Omental fat pad (tissue), 4 donors: Measurements from ENCODE around the gene MOB3B. TPM values are rescaled to one million over a fixed set of nuclear protein-coding genes. Genes with fewer than 3 reads are reported as not detected.
A peak's percentile ranks its signal among the peaks of the same experiment; 100 is the strongest.

Source experiments
- ATAC-seq: fragments of 150-250 bp; one replicate; pipeline ENCODE4 v1.9.1; 2016; ENCODE audit warnings: mild to moderate bottlenecking, moderate library complexity; ENCODE audit not compliant: low FRiP score
- DNase-seq: peaks from one replicate; pipeline ENCODE4 v3.0.0-alpha.2; 2019; ENCODE audit warnings: low spot score
- CTCF ChIP-seq, 3 donors: fragments of 450-650 bp; IDR thresholded peaks; one replicate each; pipeline ENCODE4 v1.5.1; 2016 to 2017; ENCODE audit warnings: antibody characterized with exemption in 3 of 3, mild to moderate bottlenecking in 3 of 3, moderate library complexity in 2 of 3
- total RNA-seq, 4 donors: library from RNA; depleted of rRNA; stranded (reverse); fragments of >200 nt; gene quantifications; one replicate each; pipeline ENCODE4 v1.1.0, GENCODE V29; 2016

The MOB3B gene
- total RNA-seq, 4 donors from 2014 or later: 7.9 to 11.5 (median 9.4) TPM

DNA sequence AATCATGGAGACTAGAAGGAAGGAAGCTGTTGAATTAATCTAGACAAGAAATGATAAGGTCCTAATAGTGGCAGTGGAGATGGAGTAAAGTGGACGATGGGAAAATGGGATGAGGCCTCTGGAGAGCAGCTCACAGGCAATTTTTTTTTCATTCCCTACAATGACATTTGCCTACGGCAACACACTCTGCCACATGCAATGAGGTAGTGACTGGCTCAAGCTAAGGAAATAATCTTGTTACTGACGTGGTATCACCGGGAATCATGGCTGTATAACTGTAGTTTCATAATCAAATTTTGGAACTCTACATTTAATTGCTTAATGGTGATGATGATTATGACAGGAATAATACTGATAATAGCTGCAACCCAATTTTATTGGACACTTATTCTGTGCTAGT lies 12.1 kb upstream of the MOB3B start:
- no peak for TF ChIP-seq CTCF (IDR thresholded peaks at IDR 0.05)
- DNase-seq: no peak
- ATAC-seq: no peak

GRCh38 chr9:27540502-27540901 lies 10.9 kb upstream of the MOB3B start:
- no peak for TF ChIP-seq CTCF (IDR thresholded peaks at IDR 0.05)
- ATAC-seq (no peak), DNase-seq (no peak)

- peak; percentile 80 for ATAC-seq
- no peak for DNase-seq
- no peak for TF ChIP-seq CTCF (IDR thresholded peaks at IDR 0.05)
Measured at GRCh38 chr9:27539479-27540441, 10.1 kb upstream of the MOB3B start.

DNA sequence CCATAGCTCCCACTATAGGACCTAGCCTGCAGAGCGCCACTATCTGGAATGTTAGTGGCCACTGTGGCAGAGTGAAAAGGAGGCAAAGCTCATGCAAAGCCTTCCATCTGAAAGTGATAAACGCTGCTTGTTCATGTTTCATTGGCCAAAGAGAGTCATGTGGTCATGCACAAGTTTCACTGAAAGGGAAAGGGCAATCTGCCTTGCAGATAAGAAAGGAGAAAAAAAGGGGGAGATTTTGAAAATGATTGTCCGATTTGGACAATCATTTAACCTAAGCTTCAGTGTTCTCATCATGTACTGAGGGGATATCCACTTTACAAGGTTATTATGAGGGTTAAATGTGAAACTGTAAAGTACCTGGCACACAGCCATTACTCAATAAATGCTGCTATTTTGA lies 9.0 kb upstream of the MOB3B start:
- DNase-seq: no peak
- no peak for ATAC-seq
- no peak for TF ChIP-seq CTCF (IDR thresholded peaks at IDR 0.05)

GRCh38 chr9:27537756-27538155 lies 8.1 kb upstream of the MOB3B start:
- ATAC-seq: no peak
- TF ChIP-seq CTCF (IDR thresholded peaks at IDR 0.05): no peak
- no peak for DNase-seq

DNA sequence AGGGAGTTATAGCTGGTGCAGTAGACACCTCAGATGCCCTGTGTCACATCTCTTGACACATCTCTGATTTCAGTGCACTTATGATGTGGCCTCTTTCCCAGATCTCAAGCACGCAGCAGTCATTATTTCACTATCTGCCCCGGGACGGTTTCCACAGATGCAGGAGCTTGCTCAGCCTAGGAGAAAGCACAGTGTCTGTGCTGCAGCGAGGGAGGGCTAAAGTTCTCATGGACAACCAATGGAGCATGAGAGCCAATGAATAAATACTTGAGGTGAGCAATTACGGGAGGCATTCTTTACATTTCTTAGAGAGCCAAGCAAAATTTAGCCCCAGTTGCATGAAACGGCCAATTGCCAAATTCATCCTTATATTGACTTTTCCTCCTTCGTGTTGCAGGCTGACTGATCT lies 7.4 kb upstream of the MOB3B start:
- no peak for DNase-seq
- no peak for TF ChIP-seq CTCF (IDR thresholded peaks at IDR 0.05)
- ATAC-seq: no peak

DNA sequence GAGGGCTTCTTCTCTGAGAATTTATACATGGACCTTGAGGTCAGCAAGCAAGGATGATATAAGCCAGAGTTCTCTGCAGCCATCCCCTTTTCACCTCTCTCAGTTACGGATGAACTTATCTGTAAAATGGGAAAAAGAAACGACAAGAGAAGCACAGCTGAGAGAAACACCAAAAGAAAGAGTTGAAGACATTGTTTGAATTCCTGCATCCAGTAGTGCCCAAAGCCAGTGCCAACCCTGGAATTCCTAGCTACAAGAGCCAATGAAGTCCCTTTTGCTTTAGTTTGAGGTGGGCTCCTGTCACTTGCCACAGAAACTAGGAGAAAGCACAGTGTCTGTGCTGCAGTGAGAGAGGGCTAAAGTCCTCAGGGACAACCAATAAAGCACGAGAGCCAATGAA lies 6.6 kb upstream of the MOB3B start:
- DNase-seq (no peak), ATAC-seq (no peak)
- no peak for TF ChIP-seq CTCF (IDR thresholded peaks at IDR 0.05)
